Fibroblast of the aortic adventitia (primary cell): ENCODE measurements around the gene NR1D2. TPM values are rescaled to one million over a fixed set of nuclear protein-coding genes. Genes with fewer than 3 reads are reported as not detected.

Experiments
- DNase-seq: peaks from one replicate; pipeline ENCODE4 v3.0.0-alpha.2; 2010; ENCODE audit warnings: low read depth
- H3K4me3 ChIP-seq: 2 replicates; pipeline ENCODE4 v1.5.1; 2011; ENCODE audit warnings: low read depth, mild to moderate bottlenecking, control low read depth, low read length, moderate library complexity
- total RNA-seq: library from RNA; depleted of rRNA; stranded (reverse); fragments of >200 nt; gene quantifications from 2 replicates; pipeline ENCODE4 v1.2.3, GENCODE V29; 2012; ENCODE audit warnings: low replicate concordance
- TF ChIP-seq, protein P1 (sequence below): IDR thresholded peaks from 2 replicates; pipeline ENCODE4 v1.5.1; 2011; ENCODE audit warnings: mild to moderate bottlenecking, low read length, control low read depth, inconsistent platforms; ENCODE audit not compliant: insufficient read depth

NR1D2 gene
- total RNA-seq, 1 donor, result 77.3 TPM

DNA sequence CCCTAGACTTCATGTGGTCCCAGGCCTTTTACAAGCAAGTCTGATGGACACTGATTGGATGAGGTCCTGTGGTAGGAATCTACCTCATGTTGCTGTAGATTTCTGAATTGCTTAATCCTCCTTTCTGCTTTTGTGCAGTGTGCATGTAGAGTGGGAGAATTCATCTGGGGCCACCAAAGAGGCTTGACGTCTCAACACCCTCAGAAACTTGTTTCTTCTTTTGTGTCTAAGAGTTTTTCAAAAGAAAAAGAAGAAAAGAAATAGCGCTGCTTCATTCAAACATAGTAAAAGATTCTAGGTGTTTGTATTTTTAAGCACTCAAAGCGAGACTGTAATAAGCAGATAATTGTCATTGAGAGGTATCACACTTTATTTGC, 46.2 kb downstream of the NR1D2 start:
- no peak overlapping the region for H3K4me3 ChIP-seq
- no peak for DNase-seq
- TF ChIP-seq, protein P1, sequence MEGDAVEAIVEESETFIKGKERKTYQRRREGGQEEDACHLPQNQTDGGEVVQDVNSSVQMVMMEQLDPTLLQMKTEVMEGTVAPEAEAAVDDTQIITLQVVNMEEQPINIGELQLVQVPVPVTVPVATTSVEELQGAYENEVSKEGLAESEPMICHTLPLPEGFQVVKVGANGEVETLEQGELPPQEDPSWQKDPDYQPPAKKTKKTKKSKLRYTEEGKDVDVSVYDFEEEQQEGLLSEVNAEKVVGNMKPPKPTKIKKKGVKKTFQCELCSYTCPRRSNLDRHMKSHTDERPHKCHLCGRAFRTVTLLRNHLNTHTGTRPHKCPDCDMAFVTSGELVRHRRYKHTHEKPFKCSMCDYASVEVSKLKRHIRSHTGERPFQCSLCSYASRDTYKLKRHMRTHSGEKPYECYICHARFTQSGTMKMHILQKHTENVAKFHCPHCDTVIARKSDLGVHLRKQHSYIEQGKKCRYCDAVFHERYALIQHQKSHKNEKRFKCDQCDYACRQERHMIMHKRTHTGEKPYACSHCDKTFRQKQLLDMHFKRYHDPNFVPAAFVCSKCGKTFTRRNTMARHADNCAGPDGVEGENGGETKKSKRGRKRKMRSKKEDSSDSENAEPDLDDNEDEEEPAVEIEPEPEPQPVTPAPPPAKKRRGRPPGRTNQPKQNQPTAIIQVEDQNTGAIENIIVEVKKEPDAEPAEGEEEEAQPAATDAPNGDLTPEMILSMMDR, result no peak

DNA sequence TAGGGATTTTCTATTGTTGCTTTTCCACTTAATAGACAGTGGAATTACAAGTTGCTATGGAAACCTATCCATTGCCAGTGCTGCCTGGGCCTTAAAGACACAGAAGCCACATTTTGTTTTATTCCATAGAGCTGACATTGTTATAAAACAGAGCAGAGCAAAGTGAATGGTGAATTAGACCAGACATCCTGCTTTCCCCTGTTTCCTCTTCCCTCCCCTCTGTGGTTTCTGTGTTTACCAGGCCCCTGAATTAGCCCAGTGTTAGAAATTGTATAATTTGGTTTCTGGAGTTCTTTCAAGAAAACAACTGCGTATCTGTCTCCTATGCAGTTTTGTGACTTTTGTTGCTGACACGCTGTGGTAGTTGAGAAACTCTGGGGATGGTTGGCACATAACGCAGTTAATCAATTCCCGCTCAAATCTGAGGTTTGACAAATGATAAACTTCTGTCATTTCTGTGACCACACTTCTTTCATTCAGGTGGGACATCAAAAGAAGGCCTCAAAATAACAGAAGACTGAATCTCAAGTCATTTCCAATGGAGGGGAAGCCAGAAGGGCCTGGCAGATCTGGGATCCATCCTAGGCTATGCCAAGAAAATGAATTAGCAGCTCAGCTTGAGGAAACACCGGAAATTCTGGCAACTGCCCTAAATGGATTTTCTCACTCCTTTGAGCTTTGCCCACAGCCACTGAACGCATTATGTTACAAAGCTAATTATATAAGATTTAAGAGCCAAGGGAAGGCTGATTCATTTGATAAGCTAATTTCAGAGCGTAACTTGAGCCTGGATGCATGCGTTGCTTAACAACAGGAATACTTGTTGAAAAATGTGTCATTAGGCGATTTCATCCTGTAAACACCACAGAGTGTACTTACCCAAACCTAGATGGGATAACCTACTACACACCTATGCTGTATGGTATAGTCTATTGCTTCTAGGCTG, 46.9 kb downstream of the NR1D2 start:
- TF ChIP-seq, protein P1, result no peak
- H3K4me3 ChIP-seq, result no peak overlapping the region
- peak; percentile 40 for DNase-seq

DNA sequence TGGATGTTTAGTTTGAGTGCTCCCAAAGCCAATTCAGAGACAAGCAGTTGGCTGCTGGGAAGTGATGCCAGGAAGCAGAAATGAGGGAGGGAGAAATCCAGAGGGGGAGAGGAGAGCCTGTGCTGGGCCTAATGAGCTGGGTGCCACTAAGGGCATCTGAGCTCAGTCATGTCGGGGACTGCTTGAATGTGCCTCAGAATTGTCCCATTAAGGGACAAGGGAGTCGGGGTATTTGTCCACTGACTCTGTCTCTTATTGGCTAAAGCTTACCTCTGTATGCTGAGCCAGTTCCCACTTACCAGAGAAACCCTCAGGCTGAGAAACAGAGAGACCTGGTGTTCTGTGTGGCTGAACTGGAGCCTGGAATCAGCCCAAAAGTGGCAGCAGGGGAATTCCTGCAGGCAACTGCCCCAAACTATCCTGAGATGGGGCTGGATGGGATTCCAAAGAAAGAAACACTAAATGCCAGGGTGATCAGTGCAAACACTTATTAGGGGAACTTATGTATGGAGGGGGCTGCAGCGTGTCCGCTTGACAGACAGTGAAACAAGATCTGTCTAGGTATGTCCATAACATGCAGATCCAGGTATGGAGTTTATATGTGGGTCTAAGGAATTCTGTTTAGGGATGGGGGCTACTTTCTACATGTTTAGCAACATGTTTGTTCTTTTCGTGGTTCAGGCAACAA, 48.6 kb downstream of the NR1D2 start:
- no peak overlapping the region for H3K4me3 ChIP-seq
- DNase-seq, result no peak
- TF ChIP-seq, protein P1, result no peak

DNA sequence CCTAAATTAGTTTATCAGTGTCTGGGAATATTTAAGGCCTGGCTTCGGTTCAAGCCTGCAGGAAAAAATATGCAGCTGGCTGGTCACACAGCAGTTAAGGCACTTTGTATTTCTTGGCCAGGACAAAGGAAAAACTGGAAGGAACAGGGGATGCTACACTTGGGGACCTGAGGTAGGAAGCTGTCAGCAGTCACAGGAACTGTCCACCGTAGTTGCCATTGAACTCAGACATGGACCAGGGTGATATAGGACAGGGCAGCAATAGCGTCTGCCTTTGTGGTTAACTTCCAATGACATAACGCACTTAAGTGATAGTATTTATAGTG, 49.1 kb downstream of the NR1D2 start:
- no peak overlapping the region for H3K4me3 ChIP-seq
- peak; percentile 13 for DNase-seq
- TF ChIP-seq, protein P1, result no peak

DNA sequence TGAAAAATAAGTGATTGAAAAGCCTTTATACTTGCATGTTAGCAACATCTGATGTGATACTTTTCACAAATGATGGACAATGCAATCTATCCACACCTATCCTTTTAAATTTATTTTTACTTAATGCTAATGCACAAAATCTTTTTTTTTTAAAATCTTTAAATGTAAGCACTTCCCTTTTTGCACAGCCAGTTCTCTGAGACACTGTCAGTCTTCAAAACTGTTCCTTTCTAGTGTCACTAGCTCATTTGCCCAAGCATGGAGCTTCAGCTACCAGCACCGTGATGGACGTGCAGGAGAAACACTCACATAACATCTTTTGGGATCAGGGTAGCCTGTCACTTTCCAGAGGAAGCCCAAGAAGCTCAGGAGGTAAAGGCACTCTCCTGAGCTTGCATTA, 50.1 kb downstream of the NR1D2 start:
- H3K4me3 ChIP-seq, result no peak overlapping the region
- no peak for DNase-seq
- TF ChIP-seq, protein P1, result no peak

DNA sequence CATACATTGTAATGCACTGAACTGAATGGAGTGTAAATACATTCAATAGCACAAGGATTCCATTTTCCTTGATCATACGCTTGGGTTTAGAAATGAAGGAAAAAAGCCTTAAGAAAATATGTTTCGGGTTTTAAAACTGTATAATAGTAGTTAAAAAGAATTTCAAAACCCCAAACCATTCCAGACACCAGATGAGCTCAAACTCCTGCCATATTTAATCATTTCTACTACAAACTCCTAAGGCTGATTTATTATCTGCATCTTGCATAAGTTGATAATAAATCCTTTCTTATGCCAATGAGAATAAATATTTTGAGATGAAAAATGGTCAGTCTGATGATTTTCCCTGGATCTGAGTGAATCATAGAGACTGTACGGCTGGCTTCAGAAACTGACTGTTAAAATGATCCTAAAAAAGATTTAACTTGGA, 51.0 kb downstream of the NR1D2 start:
- H3K4me3 ChIP-seq, result no peak overlapping the region
- TF ChIP-seq, protein P1, result no peak
- peak; percentile 70 for DNase-seq
